ENCODE data around the gene ABCC12. TPM values are rescaled to one million over a fixed set of nuclear protein-coding genes. Genes with fewer than 3 reads are reported as not detected.

ABCC12 gene
- polyA plus RNA-seq, 1 donor (not counting 4 experiments of a cell fraction or from before 2014, with no cell fraction given), result not detected

- TF ChIP-seq EZH2 (IDR thresholded peaks at IDR 0.05; ENCODE audit: low read length), result no peak
- no peak for TF ChIP-seq CTCF (optimal IDR thresholded peaks at IDR 0.05 in 1 of 3, IDR thresholded peaks at IDR 0.05 in 1 of 3, conservative IDR thresholded peaks at IDR 0.05 in 1 of 3; ENCODE audit: extremely low read depth in 1 of 3, insufficient read depth in 2 of 3, low read length in 3 of 3)
- Histone ChIP-seq H3K9ac (ENCODE audit: control insufficient read depth, extremely low read depth, insufficient read depth, low read length) (no peak overlapping the region), H3K9me3 (ENCODE audit: control insufficient read depth, low read depth, low read length) (no peaks in the 10 kb centered on the region), H3K79me2 (ENCODE audit: control insufficient read depth, insufficient read depth, low read length) (no peaks in the 10 kb centered on the region), H2AFZ (ENCODE audit: control insufficient read depth, low read length) (no peak overlapping the region), H3K4me3 (ENCODE audit: control insufficient read depth in 2 of 3, extremely low read depth in 1 of 3, insufficient read depth in 2 of 3, low read depth in 1 of 3, low read length in 3 of 3) (no peak overlapping the region), H3K36me3 (ENCODE audit: control insufficient read depth in 2 of 2, extremely low read depth in 1 of 2, insufficient read depth in 2 of 2, low read length in 2 of 2) (no peaks in the 10 kb centered on the region), H3K4me2 (ENCODE audit: control insufficient read depth, extremely low read depth, insufficient read depth, low read depth, low read length) (no peak overlapping the region), H3K9me1 (ENCODE audit: control insufficient read depth, extremely low read depth, insufficient read depth, low read length) (no peaks in the 10 kb centered on the region), H3K4me1 (ENCODE audit: control insufficient read depth, extremely low read depth, insufficient read depth, low read length) (peaks cover 20% of the 10 kb centered on the region), H4K20me1 (ENCODE audit: control insufficient read depth, extremely low read depth, insufficient read depth, low read length) (no peaks in the 10 kb centered on the region), H3K27me3 (ENCODE audit: control insufficient read depth, extremely low read depth, insufficient read depth, low read length) (no peaks in the 10 kb centered on the region), H3K27ac (ENCODE audit: control insufficient read depth, insufficient read depth, low read length) (no peak overlapping the region)
- dilution Hi-C loops (cut with MboI; ENCODE audit: extremely low pct_ligation_motif_present, low sequenced_read_pairs), result no loop called here
- DNase-seq (ENCODE audit: low read depth, low spot score) (no peak), FAIRE-seq (no peak)
Observed at GRCh38 chr16:48193846-48194245, 38.1 kb upstream of the ABCC12 start.

GRCh38 chr16:48188449-48189102 lies 32.8 kb upstream of the ABCC12 start:
- dilution Hi-C loops (cut with MboI; ENCODE audit: extremely low pct_ligation_motif_present, low sequenced_read_pairs), result no loop called here
- no peaks in the 10 kb centered on the region for H3K9me1 ChIP-seq (ENCODE audit: control insufficient read depth, extremely low read depth, insufficient read depth, low read length)
- H3K4me2 ChIP-seq (ENCODE audit: control insufficient read depth, extremely low read depth, insufficient read depth, low read depth, low read length), result no peak overlapping the region
- H3K9me3 ChIP-seq (ENCODE audit: control insufficient read depth, low read depth, low read length), result no peaks in the 10 kb centered on the region
- H4K20me1 ChIP-seq (ENCODE audit: control insufficient read depth, extremely low read depth, insufficient read depth, low read length), result no peaks in the 10 kb centered on the region
- DNase-seq (ENCODE audit: low read depth, low spot score) (no peak), FAIRE-seq (no peak)
- no peak overlapping the region for H3K9ac ChIP-seq (ENCODE audit: control insufficient read depth, extremely low read depth, insufficient read depth, low read length)
- no peaks in the 10 kb centered on the region for H3K27me3 ChIP-seq (ENCODE audit: control insufficient read depth, extremely low read depth, insufficient read depth, low read length)
- H3K27ac ChIP-seq (ENCODE audit: control insufficient read depth, insufficient read depth, low read length), result no peak overlapping the region
- H3K79me2 ChIP-seq (ENCODE audit: control insufficient read depth, insufficient read depth, low read length), result no peaks in the 10 kb centered on the region
- TF ChIP-seq CTCF (optimal IDR thresholded peaks at IDR 0.05 in 1 of 3, IDR thresholded peaks at IDR 0.05 in 1 of 3, conservative IDR thresholded peaks at IDR 0.05 in 1 of 3; ENCODE audit: extremely low read depth in 1 of 3, insufficient read depth in 2 of 3, low read length in 3 of 3), result no peak
- TF ChIP-seq EZH2 (IDR thresholded peaks at IDR 0.05; ENCODE audit: low read length), result no peak
- no peaks in the 10 kb centered on the region for H3K36me3 ChIP-seq (ENCODE audit: control insufficient read depth in 2 of 2, extremely low read depth in 1 of 2, insufficient read depth in 2 of 2, low read length in 2 of 2)
- no peak overlapping the region for H3K4me3 ChIP-seq (ENCODE audit: control insufficient read depth in 2 of 3, extremely low read depth in 1 of 3, insufficient read depth in 2 of 3, low read depth in 1 of 3, low read length in 3 of 3)
- H2AFZ ChIP-seq (ENCODE audit: control insufficient read depth, low read length), result no peak overlapping the region
- no peaks in the 10 kb centered on the region for H3K4me1 ChIP-seq (ENCODE audit: control insufficient read depth, extremely low read depth, insufficient read depth, low read length)
